HG02763 (cell line): ENCODE data around the gene PGM2.

ENCODE experiments used
- ATAC-seq: cut with Tn5 transposase; IDR thresholded peaks from one replicate; pipeline ENCODE4 v1.9.1; 2021; ENCODE audit warnings: mild to moderate bottlenecking, moderate library complexity; ENCODE audit not compliant: unreplicated experiment

Gene PGM2

GRCh38 chr4:37896206-37896860 lies 69.8 kb downstream of the PGM2 start:
- no peak for ATAC-seq

GRCh38 chr4:37902212-37902611 lies 75.7 kb downstream of the PGM2 start:
- ATAC-seq, result no peak

- no peak for ATAC-seq
Observed at GRCh38 chr4:37902738-37903693, 76.5 kb downstream of the PGM2 start.

DNA sequence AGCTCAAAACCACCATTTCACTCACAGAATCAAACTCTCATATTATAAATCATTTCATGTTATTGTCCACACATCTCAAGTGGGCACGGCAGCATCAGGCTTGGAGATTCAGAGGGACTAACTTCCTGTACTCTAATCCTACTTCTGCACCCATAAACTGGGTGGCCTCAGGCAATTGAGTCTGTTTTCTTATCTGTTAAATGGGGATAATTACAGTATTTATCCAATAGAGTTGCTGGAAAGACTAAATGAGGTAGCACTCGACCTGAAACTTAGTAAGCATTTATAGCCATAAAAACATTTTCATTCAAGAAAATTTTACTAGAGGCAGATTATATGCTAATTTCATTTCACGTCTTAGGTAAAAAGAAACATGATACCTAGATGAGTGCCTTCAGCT lies 77.4 kb downstream of the PGM2 start:
- ATAC-seq, result no peak

GRCh38 chr4:37904824-37905223 lies 78.3 kb downstream of the PGM2 start:
- ATAC-seq, result no peak

- ATAC-seq, result no peak
Observed at GRCh38 chr4:37905533-37906169, 79.2 kb downstream of the PGM2 start.

DNA sequence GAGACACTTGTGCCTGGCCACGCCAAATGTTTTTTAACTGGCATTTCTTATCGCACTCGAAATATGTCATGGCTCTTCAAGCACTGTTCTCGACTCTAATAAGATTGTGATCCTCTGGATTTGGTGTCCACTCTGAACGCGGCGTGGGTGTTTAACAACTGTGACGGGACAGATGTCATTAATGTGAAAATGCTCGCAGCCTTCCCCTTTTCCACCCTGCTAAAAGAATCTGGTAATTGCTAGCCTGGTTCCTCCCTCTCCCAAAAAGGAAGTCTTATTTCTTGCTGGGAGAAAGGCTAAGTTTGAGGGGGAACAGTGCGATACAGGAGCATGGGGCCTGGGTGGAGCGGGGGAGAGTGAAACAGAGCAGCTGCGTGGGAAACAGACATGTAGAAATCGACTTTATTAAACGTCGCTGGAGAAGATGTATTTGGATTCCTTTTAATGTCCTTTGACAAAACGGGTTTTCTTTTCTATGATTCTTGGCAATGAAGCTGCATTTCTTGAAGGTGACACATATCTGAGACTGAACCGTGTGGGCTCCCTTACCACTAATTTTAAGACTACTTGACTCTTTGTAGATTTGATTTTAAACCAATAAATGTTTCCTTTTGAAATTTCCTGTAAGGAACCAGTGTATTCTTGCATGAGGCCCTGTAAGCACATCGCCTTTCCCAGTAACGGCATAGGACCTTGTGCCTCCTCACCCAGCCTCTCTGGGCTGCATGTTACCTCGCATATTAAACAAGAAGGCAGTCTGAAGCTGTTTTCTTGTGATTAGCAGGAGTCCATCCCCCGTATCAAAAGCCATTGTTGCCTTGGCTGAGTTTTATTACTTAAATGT lies 82.2 kb downstream of the PGM2 start:
- no peak for ATAC-seq

GRCh38 chr4:37909332-37910090 lies 83.0 kb downstream of the PGM2 start:
- no peak for ATAC-seq

- ATAC-seq, result no peak
Observed at GRCh38 chr4:37910091-37910486, 83.6 kb downstream of the PGM2 start.
